HEK293 (cell line): Measurements from ENCODE around the gene HDDC3.

Experiments
- GLIS1 ChIP-seq: fragments of 450-650 bp; formaldehyde crosslinking; IDR thresholded peaks from 2 replicates; pipeline ENCODE4 v1.5.1; 2016; ENCODE audit warnings: missing biosample characterization, missing genetic modification characterization
- KLF17 ChIP-seq: fragments of 450-650 bp; formaldehyde crosslinking; IDR thresholded peaks from 2 replicates; pipeline ENCODE4 v1.5.1; 2016; ENCODE audit warnings: missing biosample characterization, missing genetic modification characterization
- KLF8 ChIP-seq: fragments of 450-650 bp; formaldehyde crosslinking; IDR thresholded peaks from 2 replicates; pipeline ENCODE4 v1.5.1; 2016; ENCODE audit warnings: missing biosample characterization, missing genetic modification characterization
- MZF1 ChIP-seq: fragments of 450-650 bp; formaldehyde crosslinking; IDR thresholded peaks from 2 replicates; pipeline ENCODE4 v1.5.1; 2017; ENCODE audit warnings: missing biosample characterization, missing genetic modification characterization, borderline replicate concordance
- OSR2 ChIP-seq: fragments of 450-650 bp; formaldehyde crosslinking; IDR thresholded peaks from 2 replicates; pipeline ENCODE4 v1.5.1; 2016; ENCODE audit warnings: missing biosample characterization, missing genetic modification characterization
- OVOL3 ChIP-seq: fragments of 450-650 bp; formaldehyde crosslinking; IDR thresholded peaks from 2 replicates; pipeline ENCODE4 v1.5.1; 2016; ENCODE audit warnings: missing biosample characterization, missing genetic modification characterization
- PRDM4 ChIP-seq: fragments of 450-650 bp; formaldehyde crosslinking; IDR thresholded peaks from 2 replicates; pipeline ENCODE4 v1.5.1; 2017; ENCODE audit warnings: missing biosample characterization, missing genetic modification characterization
- REPIN1 ChIP-seq: fragments of 450-650 bp; formaldehyde crosslinking; IDR thresholded peaks from 2 replicates; pipeline ENCODE4 v1.5.1; 2017; ENCODE audit warnings: missing biosample characterization, missing genetic modification characterization, low read depth
- SCRT2 ChIP-seq: fragments of 450-650 bp; formaldehyde crosslinking; IDR thresholded peaks from 2 replicates; pipeline ENCODE4 v1.5.1; 2016; ENCODE audit warnings: missing biosample characterization, missing genetic modification characterization
- SETDB1 ChIP-seq: IDR thresholded peaks from one replicate; pipeline ENCODE4 v1.6.1; 2017; ENCODE audit warnings: mild to moderate bottlenecking, low read length, moderate library complexity, mixed read lengths; ENCODE audit not compliant: insufficient read length
- ZBTB17 ChIP-seq: fragments of 450-650 bp; formaldehyde crosslinking; IDR thresholded peaks from 2 replicates; pipeline ENCODE4 v1.5.1; 2016; ENCODE audit warnings: missing biosample characterization, missing genetic modification characterization
- ZBTB20 ChIP-seq: fragments of 450-650 bp; formaldehyde crosslinking; IDR thresholded peaks from 2 replicates; pipeline ENCODE4 v1.5.1; 2016; ENCODE audit warnings: missing biosample characterization, missing genetic modification characterization
- ZNF155 ChIP-seq: fragments of 450-650 bp; formaldehyde crosslinking; IDR thresholded peaks from 2 replicates; pipeline ENCODE4 v1.5.1; 2016; ENCODE audit warnings: missing biosample characterization, missing genetic modification characterization
- ZNF211 ChIP-seq: fragments of 450-650 bp; formaldehyde crosslinking; IDR thresholded peaks from 2 replicates; pipeline ENCODE4 v1.5.1; 2016; ENCODE audit warnings: low read depth, missing biosample characterization, missing genetic modification characterization
- ZNF239 ChIP-seq: fragments of 450-650 bp; formaldehyde crosslinking; IDR thresholded peaks from 2 replicates; pipeline ENCODE4 v1.5.1; 2016; ENCODE audit warnings: missing biosample characterization, missing genetic modification characterization
- ZNF266 ChIP-seq: fragments of 450-650 bp; formaldehyde crosslinking; IDR thresholded peaks from 2 replicates; pipeline ENCODE4 v1.5.1; 2016; ENCODE audit warnings: missing biosample characterization, missing genetic modification characterization, low read depth
- ZNF311 ChIP-seq: fragments of 450-650 bp; formaldehyde crosslinking; IDR thresholded peaks from 2 replicates; pipeline ENCODE4 v1.5.1; 2017; ENCODE audit warnings: missing biosample characterization, missing genetic modification characterization, borderline replicate concordance
- ZNF433 ChIP-seq: fragments of 450-650 bp; formaldehyde crosslinking; IDR thresholded peaks from 2 replicates; pipeline ENCODE4 v1.5.1; 2016; ENCODE audit warnings: missing biosample characterization, missing genetic modification characterization, low read depth
- ZNF488 ChIP-seq: fragments of 450-650 bp; formaldehyde crosslinking; IDR thresholded peaks from 2 replicates; pipeline ENCODE4 v1.5.1; 2016; ENCODE audit warnings: missing biosample characterization, missing genetic modification characterization
- ZNF501 ChIP-seq: fragments of 450-650 bp; formaldehyde crosslinking; IDR thresholded peaks from 2 replicates; pipeline ENCODE4 v1.5.1; 2016; ENCODE audit warnings: missing biosample characterization, missing genetic modification characterization
- ZNF513 ChIP-seq: fragments of 450-650 bp; IDR thresholded peaks from 2 replicates; pipeline ENCODE4 v1.5.1; 2018; ENCODE audit warnings: missing biosample characterization, missing genetic modification characterization
- ZNF571 ChIP-seq: fragments of 450-650 bp; formaldehyde crosslinking; IDR thresholded peaks from 2 replicates; pipeline ENCODE4 v1.5.0; 2017; ENCODE audit warnings: missing biosample characterization, missing genetic modification characterization
- ZNF623 ChIP-seq: fragments of 450-650 bp; formaldehyde crosslinking; IDR thresholded peaks from 2 replicates; pipeline ENCODE4 v1.5.1; 2016; ENCODE audit warnings: missing biosample characterization, missing genetic modification characterization
- ZNF785 ChIP-seq: fragments of 450-650 bp; formaldehyde crosslinking; IDR thresholded peaks from 2 replicates; pipeline ENCODE4 v1.5.1; 2016; ENCODE audit warnings: missing biosample characterization, missing genetic modification characterization
- ZNF792 ChIP-seq: fragments of 450-650 bp; formaldehyde crosslinking; IDR thresholded peaks from 2 replicates; pipeline ENCODE4 v1.5.1; 2016; ENCODE audit warnings: missing biosample characterization, missing genetic modification characterization
- ZNF830 ChIP-seq: fragments of 450-650 bp; IDR thresholded peaks from 2 replicates; pipeline ENCODE4 v1.5.0; 2018; ENCODE audit warnings: missing biosample characterization, missing genetic modification characterization, low read depth, mild to moderate bottlenecking, moderate library complexity
- ZNF837 ChIP-seq: fragments of 450-650 bp; formaldehyde crosslinking; IDR thresholded peaks from 2 replicates; pipeline ENCODE4 v1.5.1; 2016; ENCODE audit warnings: missing biosample characterization, missing genetic modification characterization
- TF ChIP-seq, protein P1 (sequence below): fragments of 450-650 bp; formaldehyde crosslinking; IDR thresholded peaks from 2 replicates; pipeline ENCODE4 v1.5.1; 2016; ENCODE audit warnings: missing biosample characterization, missing genetic modification characterization
- TF ChIP-seq, protein P2 (sequence below): fragments of 450-650 bp; formaldehyde crosslinking; conservative IDR thresholded peaks from 2 replicates; pipeline ENCODE4 v1.5.1; 2016; ENCODE audit warnings: low read depth, missing biosample characterization, missing genetic modification characterization

The HDDC3 gene

GRCh38 chr15:90902840-90903732 lies 29.3 kb downstream of the HDDC3 start, which contains the start of gene MAN2A2 (continued):
- no peak for TF ChIP-seq PRDM4 (tag by site-specific recombination)
- no peak for TF ChIP-seq ZNF785
- TF ChIP-seq ZNF433: no peak
- peak; percentile 39; the same call in 1 of the 2 replicates for TF ChIP-seq ZNF501 (tag by site-specific recombination)
- TF ChIP-seq ZNF239 (tag by site-specific recombination): no peak
- no peak for TF ChIP-seq ZNF837 (tag by site-specific recombination)
- TF ChIP-seq KLF17: peak; percentile 45; the same call in 1 of the 2 replicates
- TF ChIP-seq MZF1 (tag by site-specific recombination): 0 out of 2 replicates have a peak, but pooled peaks have one; percentile 24
- peak; percentile 96 for TF ChIP-seq GLIS1 (tag by site-specific recombination)
- peak; percentile 90 for TF ChIP-seq ZBTB20
- TF ChIP-seq ZNF311 (tag by site-specific recombination): no peak
- no peak for TF ChIP-seq KLF8 (tag by site-specific recombination)
- no peak for TF ChIP-seq ZNF266 (tag by site-specific recombination)
- no peak for TF ChIP-seq ZNF488 (tag by site-specific recombination)
- TF ChIP-seq ZNF792 (tag by site-specific recombination): no peak
- TF ChIP-seq SETDB1: no peak
- TF ChIP-seq ZNF571 (tag by site-specific recombination): no peak
- no peak for TF ChIP-seq REPIN1
- TF ChIP-seq OVOL3: no peak
- no peak for TF ChIP-seq SCRT2 (tag by site-specific recombination)
- TF ChIP-seq ZNF155 (tag by site-specific recombination): no peak
- TF ChIP-seq, protein P1, sequence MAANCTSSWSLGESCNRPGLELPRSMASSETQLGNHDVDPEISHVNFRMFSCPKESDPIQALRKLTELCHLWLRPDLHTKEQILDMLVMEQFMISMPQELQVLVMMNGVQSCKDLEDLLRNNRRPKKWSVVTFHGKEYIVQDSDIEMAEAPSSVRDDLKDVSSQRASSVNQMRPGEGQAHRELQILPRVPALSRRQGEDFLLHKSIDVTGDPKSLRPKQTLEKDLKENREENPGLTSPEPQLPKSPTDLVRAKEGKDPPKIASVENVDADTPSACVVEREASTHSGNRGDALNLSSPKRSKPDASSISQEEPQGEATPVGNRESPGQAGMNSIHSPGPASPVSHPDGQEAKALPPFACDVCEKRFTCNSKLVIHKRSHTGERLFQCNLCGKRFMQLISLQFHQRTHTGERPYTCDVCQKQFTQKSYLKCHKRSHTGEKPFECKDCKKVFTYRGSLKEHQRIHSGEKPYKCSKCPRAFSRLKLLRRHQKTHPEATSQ (tag by site-specific recombination): no peak
- no peak for TF ChIP-seq ZNF513 (tag by site-specific recombination)
- TF ChIP-seq OSR2 (tag by site-specific recombination): no peak
- TF ChIP-seq, protein P2, sequence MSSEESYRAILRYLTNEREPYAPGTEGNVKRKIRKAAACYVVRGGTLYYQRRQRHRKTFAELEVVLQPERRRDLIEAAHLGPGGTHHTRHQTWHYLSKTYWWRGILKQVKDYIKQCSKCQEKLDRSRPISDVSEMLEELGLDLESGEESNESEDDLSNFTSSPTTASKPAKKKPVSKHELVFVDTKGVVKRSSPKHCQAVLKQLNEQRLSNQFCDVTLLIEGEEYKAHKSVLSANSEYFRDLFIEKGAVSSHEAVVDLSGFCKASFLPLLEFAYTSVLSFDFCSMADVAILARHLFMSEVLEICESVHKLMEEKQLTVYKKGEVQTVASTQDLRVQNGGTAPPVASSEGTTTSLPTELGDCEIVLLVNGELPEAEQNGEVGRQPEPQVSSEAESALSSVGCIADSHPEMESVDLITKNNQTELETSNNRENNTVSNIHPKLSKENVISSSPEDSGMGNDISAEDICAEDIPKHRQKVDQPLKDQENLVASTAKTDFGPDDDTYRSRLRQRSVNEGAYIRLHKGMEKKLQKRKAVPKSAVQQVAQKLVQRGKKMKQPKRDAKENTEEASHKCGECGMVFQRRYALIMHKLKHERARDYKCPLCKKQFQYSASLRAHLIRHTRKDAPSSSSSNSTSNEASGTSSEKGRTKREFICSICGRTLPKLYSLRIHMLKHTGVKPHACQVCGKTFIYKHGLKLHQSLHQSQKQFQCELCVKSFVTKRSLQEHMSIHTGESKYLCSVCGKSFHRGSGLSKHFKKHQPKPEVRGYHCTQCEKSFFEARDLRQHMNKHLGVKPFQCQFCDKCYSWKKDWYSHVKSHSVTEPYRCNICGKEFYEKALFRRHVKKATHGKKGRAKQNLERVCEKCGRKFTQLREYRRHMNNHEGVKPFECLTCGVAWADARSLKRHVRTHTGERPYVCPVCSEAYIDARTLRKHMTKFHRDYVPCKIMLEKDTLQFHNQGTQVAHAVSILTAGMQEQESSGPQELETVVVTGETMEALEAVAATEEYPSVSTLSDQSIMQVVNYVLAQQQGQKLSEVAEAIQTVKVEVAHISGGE (tag by site-specific recombination): peak; percentile 46
- no peak for TF ChIP-seq ZNF623 (tag by site-specific recombination)
- TF ChIP-seq ZBTB17 (tag by site-specific recombination): peak; percentile 72
- no peak for TF ChIP-seq ZNF211 (tag by site-specific recombination)
- no peak for TF ChIP-seq ZNF830 (tag by site-specific recombination)
